ENCODE data around the gene USH1C.
A peak's percentile ranks its signal among the peaks of the same experiment; 100 is the strongest.

The USH1C gene

DNA sequence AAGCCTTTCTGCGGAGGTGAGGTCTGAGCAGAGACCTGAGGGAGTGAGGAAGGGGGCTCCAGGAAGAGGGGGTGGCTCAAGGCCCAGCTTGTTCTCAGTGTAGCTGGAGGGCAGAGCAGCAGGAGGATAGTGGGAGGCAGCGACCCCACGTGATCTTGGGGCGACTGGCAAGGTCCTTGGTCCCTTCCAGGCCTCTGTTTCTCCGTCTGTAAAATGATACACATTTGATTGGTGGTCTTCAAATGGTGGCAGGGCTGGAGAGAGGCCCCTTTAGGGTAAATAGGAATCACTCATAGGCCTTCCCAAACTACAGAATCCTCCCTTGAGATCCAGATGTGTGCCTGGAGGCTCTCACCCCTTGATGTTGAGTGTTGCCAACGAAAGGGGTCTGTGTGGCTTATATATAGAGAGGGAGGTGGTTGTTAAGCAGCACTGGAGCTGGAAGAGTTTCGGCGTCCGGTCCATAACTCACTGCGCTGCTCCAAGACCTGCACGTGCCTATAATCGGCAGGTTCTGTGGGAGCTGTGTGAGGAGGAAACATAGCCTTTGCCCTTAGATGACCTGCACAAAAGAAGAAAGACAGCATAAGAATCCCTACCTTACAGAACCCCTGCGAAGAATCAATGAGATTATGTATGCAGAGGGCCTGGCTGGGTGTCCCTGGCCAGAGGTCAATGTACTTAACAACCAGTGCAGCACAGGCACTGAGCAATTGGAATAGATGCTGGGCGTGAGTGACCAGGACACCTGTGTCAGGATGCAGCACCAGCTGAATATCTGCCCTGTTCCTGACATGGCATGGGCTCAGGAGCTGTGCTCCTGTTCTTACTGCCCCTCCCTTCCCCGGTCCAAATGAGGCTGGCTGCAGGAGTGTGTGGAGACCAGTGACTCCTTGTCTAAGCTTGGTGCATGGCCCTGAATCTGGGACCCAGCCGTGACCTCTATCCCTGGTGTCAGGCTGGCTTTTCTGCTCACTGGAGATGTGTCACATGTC, 31.5 kb upstream of the USH1C start:
- DNase-seq: no peak
- Mint-ChIP-seq H3K9me3 (no peaks in the 10 kb centered on the region), H3K4me1 (peaks cover 8 to 11% of the 10 kb centered on the region in 2 donors), H3K4me3 (no peak overlapping the region), H3K27ac (no peak overlapping the region), H3K27me3 (peaks cover 10 to 23% of the 10 kb centered on the region in 2 donors), H3K36me3 (no peaks in the 10 kb centered on the region)
- ATAC-seq (replicated peaks): no peak

GRCh38 chr11:17574141-17575091, 30.2 kb upstream of the USH1C start:
- H3K4me1 Mint-ChIP-seq: peaks cover 8 to 11% of the 10 kb centered on the region in 2 donors
- DNase-seq (no peak), ATAC-seq (replicated peaks) (no peak)
- no peaks in the 10 kb centered on the region for H3K9me3 Mint-ChIP-seq
- no peak overlapping the region for H3K27ac Mint-ChIP-seq
- H3K27me3 Mint-ChIP-seq: peaks cover 13 to 23% of the 10 kb centered on the region in 2 donors
- no peak overlapping the region for H3K4me3 Mint-ChIP-seq
- no peaks in the 10 kb centered on the region for H3K36me3 Mint-ChIP-seq

DNA sequence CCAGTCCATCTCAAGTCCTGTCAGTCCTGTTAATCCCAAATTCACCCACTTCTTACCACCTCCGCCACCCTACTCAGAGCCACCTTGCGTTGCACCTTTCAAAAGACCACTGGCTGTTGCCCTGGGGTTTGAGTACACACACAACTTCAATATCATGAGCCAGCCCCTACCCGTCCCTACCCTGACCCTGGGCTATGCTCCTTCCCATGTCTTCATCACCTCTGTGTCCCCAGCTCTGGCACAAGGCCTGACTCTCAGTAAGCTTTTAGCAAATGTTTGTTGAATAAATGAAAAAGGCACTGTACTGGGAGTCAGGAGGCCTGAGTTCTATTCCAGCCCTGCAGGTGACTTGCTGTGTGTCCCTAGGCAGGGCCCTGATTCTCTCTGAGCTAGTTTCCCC, 29.3 kb upstream of the USH1C start:
- H3K27me3 Mint-ChIP-seq: peaks cover 16 to 23% of the 10 kb centered on the region in 2 donors
- no peak for DNase-seq
- H3K4me3 Mint-ChIP-seq: no peak overlapping the region
- H3K9me3 Mint-ChIP-seq: no peaks in the 10 kb centered on the region
- no peak for ATAC-seq (replicated peaks)
- peaks cover 8 to 11% of the 10 kb centered on the region in 2 donors for H3K4me1 Mint-ChIP-seq
- no peaks in the 10 kb centered on the region for H3K36me3 Mint-ChIP-seq
- no peak overlapping the region for H3K27ac Mint-ChIP-seq

GRCh38 chr11:17572791-17573460, 28.7 kb upstream of the USH1C start:
- Mint-ChIP-seq H3K27ac (no peak overlapping the region), H3K36me3 (no peaks in the 10 kb centered on the region), H3K4me3 (no peak overlapping the region), H3K4me1 (peaks cover 8 to 11% of the 10 kb centered on the region in 2 donors), H3K9me3 (no peaks in the 10 kb centered on the region), H3K27me3 (peaks cover 16 to 23% of the 10 kb centered on the region in 2 donors)
- ATAC-seq (replicated peaks): no peak
- DNase-seq: no peak

DNA sequence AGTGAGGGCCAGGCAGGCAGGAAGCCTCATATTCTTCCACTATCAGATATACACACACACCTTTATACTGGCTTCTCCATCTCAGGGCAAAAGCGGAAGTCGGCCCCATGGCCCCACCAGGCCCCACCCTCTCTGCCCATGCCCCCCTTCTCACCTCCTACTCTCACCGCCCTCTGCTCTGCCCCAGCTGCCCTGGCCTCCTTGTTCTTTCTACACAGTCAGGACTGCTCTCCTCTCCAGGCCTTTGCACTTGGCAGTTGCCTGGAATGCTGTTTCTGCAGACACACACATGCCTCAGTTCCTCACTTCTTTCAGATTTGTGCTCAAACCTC, 28.1 kb upstream of the USH1C start:
- DNase-seq: no peak
- H3K4me1 Mint-ChIP-seq: peaks cover 8 to 11% of the 10 kb centered on the region in 2 donors
- peak; percentile 59 to 61 for ATAC-seq (replicated peaks)
- peaks cover 15 to 23% of the 10 kb centered on the region in 2 donors for H3K27me3 Mint-ChIP-seq
- H3K36me3 Mint-ChIP-seq: no peaks in the 10 kb centered on the region
- no peak overlapping the region for H3K4me3 Mint-ChIP-seq
- H3K9me3 Mint-ChIP-seq: no peaks in the 10 kb centered on the region
- H3K27ac Mint-ChIP-seq: no peak overlapping the region

GRCh38 chr11:17571431-17572358, 27.5 kb upstream of the USH1C start:
- Mint-ChIP-seq H3K4me3 (no peak overlapping the region), H3K27ac (no peak overlapping the region), H3K36me3 (no peaks in the 10 kb centered on the region), H3K9me3 (no peaks in the 10 kb centered on the region), H3K27me3 (peaks cover 10 to 20% of the 10 kb centered on the region in 2 donors), H3K4me1 (peaks cover 8 to 11% of the 10 kb centered on the region in 2 donors)
- ATAC-seq (replicated peaks) (no peak), DNase-seq (no peak)

DNA sequence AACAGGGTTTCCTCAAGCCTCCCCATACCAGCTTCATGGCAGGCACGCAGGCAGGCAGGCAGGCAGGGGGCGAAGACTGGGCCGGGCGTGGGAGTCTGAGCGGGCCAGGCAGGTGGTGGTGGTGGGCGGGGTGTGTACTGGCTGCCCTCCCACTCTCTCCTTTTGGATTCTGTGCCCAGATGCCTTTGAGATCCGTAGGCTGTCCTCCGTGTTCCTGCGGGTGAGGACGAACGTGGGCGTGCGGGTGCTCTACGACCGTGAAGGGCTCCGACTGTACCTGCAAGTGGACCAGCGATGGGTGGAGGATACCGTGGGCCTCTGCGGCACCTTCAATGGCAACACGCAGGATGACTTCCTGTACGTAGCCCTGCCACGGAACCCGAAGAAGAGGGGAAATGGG, 25.8 kb upstream of the USH1C start:
- peaks cover 8 to 11% of the 10 kb centered on the region in 2 donors for H3K4me1 Mint-ChIP-seq
- ATAC-seq (replicated peaks): no peak
- H3K4me3 Mint-ChIP-seq: no peak overlapping the region
- DNase-seq: no peak
- no peak overlapping the region for H3K27ac Mint-ChIP-seq
- peaks cover 10 to 20% of the 10 kb centered on the region in 2 donors for H3K27me3 Mint-ChIP-seq
- no peaks in the 10 kb centered on the region for H3K9me3 Mint-ChIP-seq
- no peaks in the 10 kb centered on the region for H3K36me3 Mint-ChIP-seq

GRCh38 chr11:17568944-17569343, 24.7 kb upstream of the USH1C start:
- no peak for DNase-seq
- Mint-ChIP-seq H3K36me3 (no peaks in the 10 kb centered on the region), H3K4me3 (no peak overlapping the region), H3K4me1 (peaks cover 8 to 11% of the 10 kb centered on the region in 2 donors), H3K27me3 (peaks cover 10 to 20% of the 10 kb centered on the region in 2 donors), H3K9me3 (no peaks in the 10 kb centered on the region), H3K27ac (no peak overlapping the region)
- ATAC-seq (replicated peaks): no peak

DNA sequence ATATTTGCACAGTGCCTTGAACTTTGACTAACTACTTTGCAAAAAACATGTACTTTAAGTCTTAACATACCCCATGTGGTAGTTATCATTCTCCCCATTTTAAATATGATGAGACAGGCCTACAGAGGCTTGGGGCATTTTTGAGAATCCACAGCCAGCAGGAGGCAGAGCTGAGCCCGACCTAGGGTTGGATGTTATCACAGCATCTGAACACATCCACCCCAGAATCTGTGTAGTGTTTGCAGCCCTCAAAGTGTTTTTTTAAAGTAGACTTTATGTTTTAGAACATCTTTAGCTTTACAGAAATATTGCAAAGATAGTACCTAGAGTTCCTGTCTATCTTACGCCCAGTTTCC, 20.4 kb upstream of the USH1C start:
- no peaks in the 10 kb centered on the region for H3K9me3 Mint-ChIP-seq
- no peak overlapping the region for H3K27ac Mint-ChIP-seq
- no peak for ATAC-seq (replicated peaks)
- H3K4me3 Mint-ChIP-seq: no peak overlapping the region
- H3K27me3 Mint-ChIP-seq: peaks cover 5 to 6% of the 10 kb centered on the region in 2 donors
- H3K36me3 Mint-ChIP-seq: no peaks in the 10 kb centered on the region
- no peak for DNase-seq
- peaks cover 0 to 5% of the 10 kb centered on the region in 2 donors for H3K4me1 Mint-ChIP-seq

- H3K27ac Mint-ChIP-seq: no peak overlapping the region
Measured at GRCh38 chr11:17563961-17564686, 19.9 kb upstream of the USH1C start.

GRCh38 chr11:17563231-17563646, 19.0 kb upstream of the USH1C start:
- H3K4me3 Mint-ChIP-seq: no peak overlapping the region
- peaks cover 0 to 17% of the 10 kb centered on the region in 2 donors for H3K27me3 Mint-ChIP-seq
- ATAC-seq (replicated peaks): peak in 1 of 2 donors; percentile 20
- no peaks in the 10 kb centered on the region for H3K36me3 Mint-ChIP-seq
- peaks cover 0 to 5% of the 10 kb centered on the region in 2 donors for H3K4me1 Mint-ChIP-seq
- H3K27ac Mint-ChIP-seq: no peak overlapping the region
- no peaks in the 10 kb centered on the region for H3K9me3 Mint-ChIP-seq
- DNase-seq: no peak

More at GRCh38 chr11:17563961-17564686, 19.9 kb upstream of the USH1C start:
- ATAC-seq (replicated peaks) (no peak), DNase-seq (no peak)
- H3K27me3 Mint-ChIP-seq: peaks cover under 1 to 8% of the 10 kb centered on the region in 2 donors
- H3K36me3 Mint-ChIP-seq: no peaks in the 10 kb centered on the region
- no peak overlapping the region for H3K4me3 Mint-ChIP-seq
- H3K9me3 Mint-ChIP-seq: no peaks in the 10 kb centered on the region
- peaks cover 0 to 5% of the 10 kb centered on the region in 2 donors for H3K4me1 Mint-ChIP-seq

- no peak for DNase-seq
- H3K27ac Mint-ChIP-seq: no peak overlapping the region
- H3K4me1 Mint-ChIP-seq: peaks cover 0 to 5% of the 10 kb centered on the region in 2 donors
- H3K27me3 Mint-ChIP-seq: peaks cover under 1 to 27% of the 10 kb centered on the region in 2 donors
- no peaks in the 10 kb centered on the region for H3K9me3 Mint-ChIP-seq
- H3K36me3 Mint-ChIP-seq: no peaks in the 10 kb centered on the region
- no peak for ATAC-seq (replicated peaks)
- H3K4me3 Mint-ChIP-seq: no peak overlapping the region
Measured at GRCh38 chr11:17561526-17561925, 17.3 kb upstream of the USH1C start.

DNA sequence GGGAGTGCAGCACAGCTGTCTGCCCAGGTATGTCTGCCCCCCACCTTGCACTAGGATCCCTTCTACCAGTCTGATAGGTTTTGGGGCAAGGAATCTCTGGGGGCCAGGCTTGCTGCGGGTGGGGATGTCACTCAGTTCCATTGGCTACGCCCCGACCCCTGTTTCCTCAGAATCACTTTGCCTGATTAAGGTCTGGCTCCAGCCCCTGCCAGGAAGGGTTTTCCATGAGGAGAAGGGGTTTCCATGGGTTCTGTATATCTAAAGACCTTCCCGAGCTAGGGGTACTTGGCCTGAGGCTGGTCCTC, 16.8 kb upstream of the USH1C start:
- ATAC-seq (replicated peaks): no peak

More for the DNA sequence above, 16.8 kb upstream of the USH1C start:
- peaks cover 0 to 5% of the 10 kb centered on the region in 2 donors for H3K4me1 Mint-ChIP-seq
- DNase-seq: no peak
- no peaks in the 10 kb centered on the region for H3K36me3 Mint-ChIP-seq
- no peaks in the 10 kb centered on the region for H3K9me3 Mint-ChIP-seq
- H3K27ac Mint-ChIP-seq: no peak overlapping the region
- no peak overlapping the region for H3K4me3 Mint-ChIP-seq
- peaks cover 5 to 27% of the 10 kb centered on the region in 2 donors for H3K27me3 Mint-ChIP-seq

Data from stimulated activated naive B cell treated with anti-CD40 and anti-IgM and Interleukin-4, amounts not matched to agents 10 μg/mL and 1 μg/mL and 100 μg/mL, for 72 hours (primary cell).